A549 (cell line): Measurements from ENCODE around the gene OSBPL6. TPM values are rescaled to one million over a fixed set of nuclear protein-coding genes. Genes with fewer than 3 reads are reported as not detected.
A peak's percentile ranks its signal among the peaks of the same experiment; 100 is the strongest.

Experiments
- ATAC-seq, 2 experiments: fragments of 200-7000 bp in 1 of 2; fragments of >200 bp in 1 of 2; cut with Nextera tagmentation in 1 of 2; cut with Tn5 transposase in 1 of 2; 3 replicates each; pipeline versions ENCODE4 v1.8.0 to v1.9.1; 2018 to 2020; ENCODE audit warnings: mild to moderate bottlenecking in 1 of 2, moderate library complexity in 1 of 2
- CTCF ChIA-PET: fragments of 300-600 bp; sonication (Branson Sonifier 250); formaldehyde crosslinking; extraction: SDS; loops from one replicate; lab custom pipeline; 2021; ENCODE audit warnings: antibody characterized with exemption, inconsistent platforms; lab: Yijun Ruan, JAX
- POLR2A ChIA-PET: fragments of 350-600 bp; formaldehyde crosslinking; extraction: SDS; loops from one replicate; lab custom pipeline; 2021; ENCODE audit warnings: antibody characterized with exemption, inconsistent platforms; lab: Yijun Ruan, JAX
- DNase-seq, 2 experiments: peaks; one replicate each; pipeline versions ENCODE4 v3.0.0 to v3.0.0-alpha.2; 2011 to 2016; ENCODE audit warnings: low read depth in 1 of 2, low spot score in 1 of 2
- FAIRE-seq: peaks from 2 replicates; lab custom pipeline; 2011; peaks lifted over from hg19 to GRCh38; lab: Jason Lieb, UNC
- H3K27ac ChIP-seq, 2 experiments: fragments of >200 bp; sonication (Bioruptor Twin); formaldehyde crosslinking; 3 replicates each; pipeline ENCODE4 v1.5.1; 2016 to 2017
- H3K4me1 ChIP-seq: fragments of >200 bp; sonication (Bioruptor Twin); formaldehyde crosslinking; 3 replicates; pipeline ENCODE4 v1.6.1; 2016
- H3K4me2 ChIP-seq: fragments of >200 bp; sonication (Bioruptor Twin); formaldehyde crosslinking; 3 replicates; pipeline ENCODE4 v1.6.1; 2016
- H3K4me3 ChIP-seq: fragments of >200 bp; sonication (Bioruptor Twin); formaldehyde crosslinking; 3 replicates; pipeline ENCODE4 v1.5.1; 2016
- H3K9me3 ChIP-seq: fragments of >200 bp; sonication (Bioruptor Twin); formaldehyde crosslinking; 3 replicates; pipeline ENCODE4 v1.6.1; 2016
- BCL3 ChIP-seq: fragments of >200 bp; sonication (Bioruptor Twin); formaldehyde crosslinking; IDR thresholded peaks from 3 replicates; pipeline ENCODE4 v1.6.1; 2016
- CEBPB ChIP-seq, 2 experiments: fragments of >200 bp in 1 of 2; sonication (Bioruptor Twin) in 1 of 2; formaldehyde crosslinking in 1 of 2; IDR thresholded peaks; 2 replicates each; pipeline ENCODE4 v1.6.1; 2012 to 2016
- CHD4 ChIP-seq: fragments of 200-600 bp; sonication (generic); IDR thresholded peaks from 2 replicates; pipeline ENCODE4 v1.6.1; 2016; ENCODE audit warnings: antibody characterized with exemption, mild to moderate bottlenecking, borderline replicate concordance
- ESRRA ChIP-seq: fragments of 150-350 bp; IDR thresholded peaks from 2 replicates; pipeline ENCODE4 v1.6.1; 2014; ENCODE audit warnings: mild to moderate bottlenecking, low read length, borderline replicate concordance
- FOSB ChIP-seq: fragments of 250-450 bp; sonication (Bioruptor Pico); IDR thresholded peaks from 2 replicates; pipeline ENCODE4 v1.5.0; 2020; ENCODE audit warnings: mild to moderate bottlenecking, moderate library complexity
- HDAC2 ChIP-seq: fragments of 200-600 bp; sonication (generic); IDR thresholded peaks from 2 replicates; pipeline ENCODE4 v1.6.1; 2016
- HOXA7 ChIP-seq: fragments of 250-450 bp; sonication (Bioruptor Pico); IDR thresholded peaks from 2 replicates; pipeline ENCODE4 v1.5.0; 2020; ENCODE audit warnings: mild to moderate bottlenecking, moderate library complexity
- HOXB13 ChIP-seq: fragments of 250-450 bp; sonication (Bioruptor Pico); IDR thresholded peaks from 2 replicates; pipeline ENCODE4 v1.5.0; 2020; ENCODE audit warnings: low read depth, mild to moderate bottlenecking, moderate library complexity
- JUN ChIP-seq, 2 experiments: fragments of >200 bp; sonication (Bioruptor Twin); formaldehyde crosslinking; IDR thresholded peaks; 2 replicates in 1 of 2; 3 replicates in 1 of 2; pipeline ENCODE4 v1.6.1; 2016 to 2017
- MAX ChIP-seq: IDR thresholded peaks from 2 replicates; pipeline ENCODE4 v1.6.1; 2012
- MYC ChIP-seq: IDR thresholded peaks from 2 replicates; pipeline ENCODE4 v1.6.1; 2012; ENCODE audit warnings: mild to moderate bottlenecking, inconsistent platforms, low read length, improper control_type of control experiment, borderline replicate concordance
- PBX3 ChIP-seq: IDR thresholded peaks from 2 replicates; pipeline ENCODE4 v1.6.1; 2012
- REST ChIP-seq: fragments of 200-600 bp; sonication (generic); IDR thresholded peaks from 2 replicates; pipeline ENCODE4 v1.6.1; 2016; ENCODE audit warnings: antibody characterized with exemption, mild to moderate bottlenecking, moderate library complexity
- RFX5 ChIP-seq: fragments of 450-650 bp; IDR thresholded peaks from 2 replicates; pipeline ENCODE4 v1.7.1; 2014; ENCODE audit warnings: antibody characterized with exemption, mild to moderate bottlenecking, moderate library complexity
- USF2 ChIP-seq: fragments of 450-650 bp; IDR thresholded peaks from 2 replicates; pipeline ENCODE4 v1.6.1; 2014; ENCODE audit warnings: antibody characterized with exemption
- ZFP36 ChIP-seq: fragments of 450-650 bp; IDR thresholded peaks from 2 replicates; pipeline ENCODE4 v1.6.1; 2014; ENCODE audit warnings: borderline replicate concordance; ENCODE audit not compliant: partially characterized antibody
- WGBS: methylation state at CpG from one replicate; pipeline ENCODE4 v1.1.6; 2017; ENCODE audit errors: missing lambda C conversion rate; 5-methylcytosine and 5-hydroxymethylcytosine counted together
- polyA plus RNA-seq, 4 experiments: library from polyadenylated mRNA; depleted of rRNA in 3 of 4; stranded (reverse); fragments of >200 nt; fragmentation: RNase III in 1 of 4; extraction: RNeasy Plus Mini Kit Qiagen cat#74134 plus additional on column Dnase treatment in 1 of 4; gene quantifications; 2 replicates in 3 of 4; 3 replicates in 1 of 4; pipeline ENCODE4 v1.2.3, GENCODE V29; 2011 to 2017

OSBPL6 gene
- polyA plus RNA-seq, 2 of the 4 experiments (the other 2 are of a cell fraction), result 2.9 to 8.2 TPM

GRCh38 chr2:178238154-178238521, 43.8 kb downstream of the OSBPL6 start:
- peak overlapping the region; percentile 32 for H3K4me2 ChIP-seq
- peak overlapping the region in 1 of 2 experiments; percentile 40; a peak in 2 of 6 replicates for H3K27ac ChIP-seq
- ChIA-PET CTCF (no interaction called here), POLR2A (no interaction called here)
- FAIRE-seq (no peak), DNase-seq (peak in 1 of 2 experiments; percentile 20), ATAC-seq (peak; percentile 49 to 69; a peak in 3 of 6 replicates)
- H3K4me3 ChIP-seq, result no peak overlapping the region
- 34% methylated on average over 4 of the region's 4 CpGs for WGBS
- H3K4me1 ChIP-seq, result peaks cover 45% of the 10 kb centered on the region
- no peaks in the 10 kb centered on the region for H3K9me3 ChIP-seq
- TF ChIP-seq BCL3 (no peak), HOXB13 (CRISPR knock-in tag) (no peak), ZFP36 (no peak), ESRRA (no peak), JUN (IDR thresholded peaks at IDR 0.05) (no peak), MAX (no peak), USF2 (no peak), HDAC2 (no peak), RFX5 (no peak)

GRCh38 chr2:178238750-178239149, 44.4 kb downstream of the OSBPL6 start:
- POLR2A ChIA-PET, result no interaction called here
- ATAC-seq (no peak), DNase-seq (no peak), FAIRE-seq (no peak)
- CTCF ChIA-PET, result no interaction called here
- WGBS, result 65% methylated on average over 2 of the region's 2 CpGs
- H3K4me3 ChIP-seq, result no peak overlapping the region
- no peak for TF ChIP-seq PBX3
- TF ChIP-seq CHD4, result no peak
- TF ChIP-seq FOSB (CRISPR knock-in tag), result no peak
- TF ChIP-seq HOXA7 (CRISPR knock-in tag), result no peak
- TF ChIP-seq CEBPB (IDR thresholded peaks at IDR 0.05), result no peak
- no peak for TF ChIP-seq MYC
- no peak for TF ChIP-seq REST
- no peak for TF ChIP-seq USF2
- H3K9me3 ChIP-seq, result no peaks in the 10 kb centered on the region
- H3K4me2 ChIP-seq, result peak overlapping the region; percentile 32; the same call in 1 of the 3 replicates
- H3K27ac ChIP-seq, result peak overlapping the region in 1 of 2 experiments; percentile 40; a peak in 2 of 6 replicates
- peaks cover 39% of the 10 kb centered on the region for H3K4me1 ChIP-seq
